ENCODE measurements around the gene FAM117B. TPM values are rescaled to one million over a fixed set of nuclear protein-coding genes. Genes with fewer than 3 reads are reported as not detected.

The FAM117B gene
- total RNA-seq, 2 experiments from 2014 or later, result 17.2 to 19.4 TPM

- Mint-ChIP-seq H3K36me3 (ENCODE audit: low read depth) (peaks cover 34% of the 10 kb centered on the region), H3K4me3 (no peak overlapping the region), H3K27me3 (no peaks in the 10 kb centered on the region), H3K27ac (peak overlapping the region; percentile 67), H3K9me3 (peaks cover 24% of the 10 kb centered on the region), H3K4me1 (ENCODE audit: low read depth) (peaks cover 41% of the 10 kb centered on the region)
- no peak for TF ChIP-seq CTCF (IDR thresholded peaks at IDR 0.05)
- intact Hi-C loops (cut with micrococcal nuclease), result no loop called here
- CTCF ChIA-PET, result interaction anchor here (1.2 to 5.3 kb wide), 3 partner anchors 23 to 128 kb away, joined by 3 to 17 read pairs (median 3); no protein-coding TSS in a partner anchor
- no peak for DNase-seq
- ATAC-seq, result no peak
- POLR2A ChIA-PET, result interaction anchor here (0.9 to 1.7 kb wide), 3 partner anchors 17 to 81 kb away, joined by 3 to 4 read pairs (median 4); no protein-coding TSS in a partner anchor
Measured at GRCh38 chr2:202716953-202717597, 82.3 kb downstream of the FAM117B start.

- no peak for TF ChIP-seq CTCF (IDR thresholded peaks at IDR 0.05)
- H3K36me3 Mint-ChIP-seq (ENCODE audit: low read depth), result peaks cover 28% of the 10 kb centered on the region
- H3K27ac Mint-ChIP-seq, result peak overlapping the region; percentile 67
- peaks cover 43% of the 10 kb centered on the region for H3K4me1 Mint-ChIP-seq (ENCODE audit: low read depth)
- CTCF ChIA-PET, result interaction anchor here (1.0 to 5.3 kb wide), 5 partner anchors 9 to 129 kb away, joined by 3 to 17 read pairs (median 3); no protein-coding TSS in a partner anchor
- ATAC-seq (peak; percentile 24), DNase-seq (no peak)
- no peaks in the 10 kb centered on the region for H3K27me3 Mint-ChIP-seq
- intact Hi-C loops (cut with micrococcal nuclease), result no loop called here
- POLR2A ChIA-PET, result interaction anchor here (0.9 to 1.7 kb wide), 3 partner anchors 17 to 82 kb away, joined by 3 to 4 read pairs (median 4); no protein-coding TSS in a partner anchor
- H3K4me3 Mint-ChIP-seq, result no peak overlapping the region
- peaks cover 20% of the 10 kb centered on the region for H3K9me3 Mint-ChIP-seq
Measured at GRCh38 chr2:202717598-202718310, 83.0 kb downstream of the FAM117B start.

DNA sequence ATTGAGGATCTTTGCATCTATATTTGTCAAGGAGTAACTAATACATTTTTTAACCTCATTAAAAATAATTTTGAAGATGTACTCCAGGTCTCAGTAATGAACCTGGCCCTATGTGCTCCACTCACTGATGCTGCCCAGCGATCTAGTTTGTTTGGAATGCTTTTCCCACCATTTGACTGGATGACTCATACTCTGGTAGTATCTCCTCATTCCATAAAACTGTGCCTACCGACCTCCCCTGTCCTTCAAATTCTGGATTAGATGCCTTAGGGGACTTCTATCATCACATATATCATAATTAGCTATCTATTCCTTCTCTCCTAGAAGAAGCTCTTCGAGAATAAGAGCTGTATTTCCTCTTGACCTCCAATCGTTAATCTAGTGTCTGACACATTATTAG lies 83.8 kb downstream of the FAM117B start:
- Mint-ChIP-seq H3K4me3 (no peak overlapping the region), H3K36me3 (ENCODE audit: low read depth) (peaks cover 21% of the 10 kb centered on the region), H3K4me1 (ENCODE audit: low read depth) (peaks cover 49% of the 10 kb centered on the region), H3K27me3 (no peaks in the 10 kb centered on the region), H3K27ac (no peak overlapping the region), H3K9me3 (peaks cover 13% of the 10 kb centered on the region)
- CTCF ChIA-PET, result interaction anchor here (1.0 to 5.3 kb wide), 4 partner anchors 8 to 130 kb away, joined by 3 to 17 read pairs (median 3); no protein-coding TSS in a partner anchor
- no peak for DNase-seq
- TF ChIP-seq CTCF (IDR thresholded peaks at IDR 0.05), result no peak
- intact Hi-C loops (cut with micrococcal nuclease), result no loop called here
- POLR2A ChIA-PET, result interaction anchor here (1.2 kb wide), 1 partner anchor 80 kb away, joined by 4 read pairs; no protein-coding TSS in a partner anchor
- ATAC-seq, result no peak

GRCh38 chr2:202720226-202720625 lies 85.5 kb downstream of the FAM117B start:
- CTCF ChIA-PET, result interaction anchor here (5.3 kb wide), 1 partner anchor 132 kb away, joined by 17 read pairs; no protein-coding TSS in a partner anchor
- Mint-ChIP-seq H3K4me3 (no peak overlapping the region), H3K27ac (no peak overlapping the region), H3K9me3 (peaks cover 13% of the 10 kb centered on the region), H3K4me1 (ENCODE audit: low read depth) (peaks cover 53% of the 10 kb centered on the region), H3K27me3 (no peaks in the 10 kb centered on the region), H3K36me3 (ENCODE audit: low read depth) (peaks cover 23% of the 10 kb centered on the region)
- no peak for TF ChIP-seq CTCF (IDR thresholded peaks at IDR 0.05)
- DNase-seq (no peak), ATAC-seq (no peak)
- intact Hi-C loops (cut with micrococcal nuclease), result no loop called here
- POLR2A ChIA-PET, result no interaction called here

All from activated CD8-positive, alpha-beta T cell treated with anti-CD3 and anti-CD28 coated beads for 36 hours (primary cell).